Right lobe of liver (tissue), 6 donors: ENCODE results near the gene TTC28. TPM values are rescaled to one million over a fixed set of nuclear protein-coding genes. Genes with fewer than 3 reads are reported as not detected.

ENCODE experiments used
- ATAC-seq, 4 donors: fragments of 200-7000 bp; cut with Tn5 transposase; one replicate each; pipeline ENCODE4 v1.9.1; 2020; ENCODE audit warnings: mild to moderate bottlenecking in 4 of 4, moderate library complexity in 4 of 4
- DNase-seq, 3 donors: peaks; one replicate each; pipeline ENCODE4 v3.0.0-alpha.2; 2020
- H3K27ac ChIP-seq, 3 donors: fragments of 200-600 bp; one replicate each; pipeline ENCODE4 v1.8.0; 2022
- H3K27me3 ChIP-seq, 2 donors: fragments of 200-600 bp; one replicate each; pipeline ENCODE4 v1.8.0; 2022
- H3K36me3 ChIP-seq, 4 donors: fragments of 200-600 bp; sonication (generic) in 1 of 4; one replicate each; pipeline versions ENCODE4 v1.5.1 to v1.8.0; 2017 to 2022; ENCODE audit warnings: control low read depth in 1 of 4
- H3K4me1 ChIP-seq, 4 donors: fragments of 200-600 bp; sonication (generic) in 1 of 4; one replicate each; pipeline versions ENCODE4 v1.5.1 to v1.8.0; 2017 to 2022; ENCODE audit warnings: control low read depth in 1 of 4
- H3K4me3 ChIP-seq, 3 donors: fragments of 200-600 bp; one replicate each; pipeline ENCODE4 v1.8.0; 2022
- H3K9me3 ChIP-seq, 4 donors: fragments of 200-600 bp; sonication (generic) in 1 of 4; one replicate each; pipeline versions ENCODE4 v1.5.1 to v1.8.0; 2017 to 2022; ENCODE audit warnings: control low read depth in 1 of 4
- CTCF ChIP-seq, 4 donors: fragments of 200-600 bp in 3 of 4; fragments of 450-650 bp in 1 of 4; IDR thresholded peaks; one replicate each; pipeline versions ENCODE4 v1.5.1 to v1.8.0; 2016 to 2022; ENCODE audit warnings: antibody characterized with exemption in 4 of 4, mild to moderate bottlenecking in 2 of 4
- POLR2A ChIP-seq: fragments of 450-650 bp; IDR thresholded peaks from one replicate; pipeline ENCODE4 v1.6.1; 2017; ENCODE audit warnings: antibody characterized with exemption, mild to moderate bottlenecking
- WGBS: methylation state at CpG from one replicate; pipeline ENCODE4 v1.1.6; 2018; ENCODE audit warnings: low coverage, low lambda C conversion rate; ENCODE audit not compliant: insufficient coverage; ENCODE audit errors: missing lambda C conversion rate; 5-methylcytosine and 5-hydroxymethylcytosine counted together
- intact Hi-C, 2 donors: fragments of 100-400 bp; cut with DNase I; formaldehyde crosslinking; loops; one replicate each; pipeline versions ENCODE4 v1.11.2 to v1.14.1; 2022
- total RNA-seq, 6 experiments: library from RNA; depleted of rRNA in 2 of 6; stranded (reverse); fragments of >200 nt in 2 of 6; fragmentation: NEBNext Ultra II Directional in 3 of 6; extraction: Animal tissue kit (Norgen Biotek cat#: 25700) in 3 of 6; gene quantifications; one replicate each; pipeline versions ENCODE4 v1.1.0 to v1.2.4, GENCODE V29; 2016 to 2023
- donor health status: DM: no; HTN: yes; CAD: no.
- donor health status: DM: no; HTN: no; CAD: no.
- donor health status: DM: no; HTN: no; CAD: no.
- donor health status: DM: no; HTN: yes; CAD: no.
- donor health status: DM: no; HTN: yes; CAD: no.

TTC28 gene
- total RNA-seq, 6 experiments from 2014 or later: 9.4 to 38.3 (median 15.0) TPM

- intact Hi-C loops: no loop called here
- WGBS: 76% methylated on average over 3 of the region's 3 CpGs
- DNase-seq (no peak), ATAC-seq (no peak)
- Histone ChIP-seq H3K9me3 (no peaks in the 10 kb centered on the region), H3K27me3 (no peaks in the 10 kb centered on the region), H3K4me1 (no peaks in the 10 kb centered on the region), H3K36me3 (peaks cover 0 to 6% (median 0%) of the 10 kb centered on the region in 4 donors), H3K4me3 (no peak overlapping the region), H3K27ac (no peak overlapping the region)
- no peak for TF ChIP-seq POLR2A
- no peak for TF ChIP-seq CTCF (IDR thresholded peaks at IDR 0.05)
These were observed 582.0 kb downstream of the TTC28 start for GRCh38 chr22:28097627-28098026.

- WGBS: 60% methylated on average over 2 of the region's 5 CpGs
- Histone ChIP-seq H3K4me3 (no peak overlapping the region), H3K36me3 (peaks cover 0 to 6% (median 0%) of the 10 kb centered on the region in 4 donors), H3K27ac (no peak overlapping the region), H3K4me1 (no peaks in the 10 kb centered on the region), H3K9me3 (no peaks in the 10 kb centered on the region), H3K27me3 (no peaks in the 10 kb centered on the region)
- DNase-seq (no peak), ATAC-seq (no peak)
- intact Hi-C loops: no loop called here
- TF ChIP-seq CTCF (IDR thresholded peaks at IDR 0.05): no peak
- TF ChIP-seq POLR2A: no peak
These were observed 583.5 kb downstream of the TTC28 start for GRCh38 chr22:28096161-28096560.

GRCh38 chr22:28095316-28096095 lies 584.1 kb downstream of the TTC28 start:
- Histone ChIP-seq H3K27me3 (no peaks in the 10 kb centered on the region), H3K4me3 (no peak overlapping the region), H3K9me3 (no peaks in the 10 kb centered on the region), H3K36me3 (peaks cover 0 to 6% (median 0%) of the 10 kb centered on the region in 4 donors), H3K27ac (no peak overlapping the region), H3K4me1 (no peaks in the 10 kb centered on the region)
- intact Hi-C loops: no loop called here
- DNase-seq: no peak
- ATAC-seq: no peak
- 95% methylated on average over 5 of the region's 5 CpGs for WGBS
- TF ChIP-seq POLR2A (no peak), CTCF (IDR thresholded peaks at IDR 0.05) (no peak)

- WGBS: 82% methylated on average over 7 of the region's 7 CpGs
- Histone ChIP-seq H3K36me3 (peaks cover 0 to 6% (median 0%) of the 10 kb centered on the region in 4 donors), H3K4me3 (no peak overlapping the region), H3K4me1 (no peaks in the 10 kb centered on the region), H3K27ac (no peak overlapping the region), H3K9me3 (no peaks in the 10 kb centered on the region), H3K27me3 (no peaks in the 10 kb centered on the region)
- TF ChIP-seq CTCF (IDR thresholded peaks at IDR 0.05) (no peak), POLR2A (no peak)
- intact Hi-C loops: no loop called here
- no peak for DNase-seq
- no peak for ATAC-seq
These were observed 584.9 kb downstream of the TTC28 start for GRCh38 chr22:28094771-28095170.
